Adrenal gland (tissue), 5 donors: ENCODE results near the gene LSS.

Source experiments
- CTCF ChIP-seq, 6 experiments: fragments of 450-650 bp in 4 of 6; fragments of 200-600 bp in 2 of 6; sonication (generic) in 1 of 6; IDR thresholded peaks; 1 replicate in 5 of 6; 2 replicates in 1 of 6; pipeline versions ENCODE4 v1.5.1 to v1.8.0; 2016 to 2021; ENCODE audit warnings: antibody characterized with exemption in 6 of 6, mild to moderate bottlenecking in 2 of 6, moderate library complexity in 1 of 6
- POLR2A ChIP-seq, 2 donors: fragments of 450-650 bp; IDR thresholded peaks; one replicate each; pipeline ENCODE4 v1.6.1; 2017; ENCODE audit warnings: antibody characterized with exemption in 2 of 2, mild to moderate bottlenecking in 2 of 2, moderate library complexity in 1 of 2
- donor health status: DM: no; HTN: no; CAD: no.

- TF ChIP-seq CTCF (IDR thresholded peaks at IDR 0.05): no peak
- no peak for TF ChIP-seq POLR2A (IDR thresholded peaks at IDR 0.05)
Observed at GRCh38 chr21:46151261-46151988, 77.1 kb downstream of the LSS start.
